ENCODE data around the gene PRKCA. TPM values are rescaled to one million over a fixed set of nuclear protein-coding genes. Genes with fewer than 3 reads are reported as not detected.
A peak's percentile ranks its signal among the peaks of the same experiment; 100 is the strongest.

The PRKCA gene
- total and polyA plus RNA-seq, 2 donors (not counting 3 experiments of a cell fraction or from before 2014, with no cell fraction given) = 7.5 to 34.2 TPM

DNA sequence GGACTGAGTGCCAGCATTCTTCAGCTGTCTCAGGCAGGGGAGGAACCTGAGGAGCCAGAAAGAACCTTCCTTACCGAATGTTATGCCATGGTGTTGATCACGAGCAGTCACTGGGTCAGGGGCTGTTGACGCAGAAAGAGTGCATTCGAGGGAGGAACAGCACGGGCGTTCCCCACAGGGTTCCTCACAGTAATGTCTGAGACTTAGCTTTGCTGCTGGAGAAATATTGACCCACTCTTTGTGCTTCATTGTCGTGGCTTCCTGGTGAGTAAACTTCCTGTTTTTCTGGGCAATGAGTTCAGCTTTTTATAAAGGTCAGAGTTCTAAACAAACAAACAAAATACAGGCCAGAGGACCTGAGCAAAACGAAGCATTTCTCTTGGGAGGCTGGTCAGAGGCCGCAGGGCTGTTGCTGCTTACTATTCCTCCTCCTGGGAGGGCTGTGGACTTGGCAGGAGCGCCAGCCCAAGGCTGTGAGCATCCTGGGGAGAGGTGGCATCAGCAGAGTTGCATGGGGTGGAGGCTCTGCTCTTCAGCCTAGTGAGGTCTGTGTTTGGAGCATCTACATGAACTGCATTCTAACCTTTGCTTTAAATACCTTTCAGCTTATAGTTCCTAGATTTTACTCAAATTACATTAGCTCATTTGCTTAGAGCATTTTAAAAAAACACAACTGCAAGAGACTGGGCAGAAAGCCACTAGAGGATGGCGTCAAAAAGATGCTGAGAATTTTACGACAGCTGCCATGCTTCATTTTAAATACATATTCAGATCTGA is 389.4 kb downstream of the PRKCA start:
- peak overlapping the region; percentile 35 for H3K4me2 ChIP-seq (ENCODE audit: insufficient read depth, low read length)
- peak overlapping the region; percentile 74 for H3K9ac ChIP-seq (replicated peaks; ENCODE audit: extremely low read depth, insufficient read depth, low read length)
- FAIRE-seq = peak; percentile 99
- TF ChIP-seq JUN (IDR thresholded peaks at IDR 0.05; ENCODE audit: borderline replicate concordance, insufficient read depth, insufficient read length, low read depth) (peak; percentile 76), EZH2 (IDR thresholded peaks at IDR 0.05; ENCODE audit: borderline replicate concordance, low read depth, low read length, severe bottlenecking) (no peak), POLR2AphosphoS5 (IDR thresholded peaks at IDR 0.05; ENCODE audit: insufficient read depth, low read depth, low read length) (peak; percentile 74), MYC (IDR thresholded peaks at IDR 0.05; ENCODE audit: low read depth, low read length) (no peak), FOS (IDR thresholded peaks at IDR 0.05; ENCODE audit: borderline replicate concordance, insufficient read depth, low read length) (peak; percentile 70), GATA2 (IDR thresholded peaks at IDR 0.05; ENCODE audit: insufficient read depth, insufficient read length, low read depth, low read length) (no peak), POLR2A (IDR thresholded peaks at IDR 0.05; ENCODE audit: low read depth, low read length) (peak; percentile 14), MAX (IDR thresholded peaks at IDR 0.05; ENCODE audit: insufficient read depth, insufficient read length) (no peak), CTCF (IDR thresholded peaks at IDR 0.05; ENCODE audit: extremely low read depth in 1 of 2, insufficient read depth in 1 of 2, low read depth in 1 of 2, low read length in 2 of 2) (no peak)
- H3K4me1 ChIP-seq (ENCODE audit: control insufficient read depth, extremely low read depth, insufficient read depth, low read length) = peaks cover 15% of the 10 kb centered on the region
- intact Hi-C loops (cut with micrococcal nuclease) (no loop called here), dilution Hi-C loops (cut with MboI; ENCODE audit: extremely low pct_ligation_motif_present, low sequenced_read_pairs) (no loop called here)
- no peaks in the 10 kb centered on the region for H3K9me3 ChIP-seq (replicated peaks; ENCODE audit: control insufficient read depth, insufficient read depth, low read length)
- peak; percentile 96 for DNase-seq (ENCODE audit: low read depth, low spot score)
- peak overlapping the region in 1 of 3 experiments; percentile 6 for H3K4me3 ChIP-seq (replicated peaks in 1 of 3; ENCODE audit: insufficient read depth in 1 of 3, low read depth in 1 of 3, low read length in 3 of 3)
- BruUV-seq (replicated peaks) = TSS peak; percentile 14
- peak overlapping the region; percentile 61 for H2AFZ ChIP-seq (ENCODE audit: low read depth, low read length)
- no peaks in the 10 kb centered on the region for H3K27me3 ChIP-seq (ENCODE audit: control insufficient read depth in 2 of 2, insufficient read depth in 2 of 2, low read length in 2 of 2)
- H3K9me1 ChIP-seq (replicated peaks; ENCODE audit: control insufficient read depth, extremely low read depth, insufficient read depth, low read length) = no peaks in the 10 kb centered on the region
- H4K20me1 ChIP-seq (replicated peaks; ENCODE audit: control insufficient read depth, extremely low read depth, insufficient read depth, low read length) = no peaks in the 10 kb centered on the region
- POLR2A ChIA-PET = no interaction called here
- no peaks in the 10 kb centered on the region for H3K79me2 ChIP-seq (ENCODE audit: control insufficient read depth, insufficient read depth, low read length)
- H3K27ac ChIP-seq (ENCODE audit: insufficient read depth, low read depth, low read length) = peak overlapping the region; percentile 86
- CTCF ChIA-PET = interaction anchor here (0.8 to 2.1 kb wide), 5 partner anchors 13 to 417 kb away, joined by 3 to 18 read pairs (median 3); no protein-coding TSS in a partner anchor
- peaks cover 0 to 2% of the 10 kb centered on the region in 2 experiments for H3K36me3 ChIP-seq (ENCODE audit: control insufficient read depth in 2 of 2, extremely low read depth in 1 of 2, insufficient read depth in 2 of 2, low read length in 2 of 2)

All from endothelial cell of umbilical vein (primary cell).